Erythroblast (primary cell): ENCODE measurements around the gene CACNA1C.

ENCODE experiments used
- GATA1 ChIP-seq: IDR thresholded peaks from 2 replicates; pipeline ENCODE4 v1.6.1; 2011; ENCODE audit warnings: low read depth, mild to moderate bottlenecking, control low read depth, low read length, moderate library complexity
- POLR2A ChIP-seq: IDR thresholded peaks from 2 replicates; pipeline ENCODE4 v1.6.1; 2011; ENCODE audit warnings: mild to moderate bottlenecking, low read length

DNA sequence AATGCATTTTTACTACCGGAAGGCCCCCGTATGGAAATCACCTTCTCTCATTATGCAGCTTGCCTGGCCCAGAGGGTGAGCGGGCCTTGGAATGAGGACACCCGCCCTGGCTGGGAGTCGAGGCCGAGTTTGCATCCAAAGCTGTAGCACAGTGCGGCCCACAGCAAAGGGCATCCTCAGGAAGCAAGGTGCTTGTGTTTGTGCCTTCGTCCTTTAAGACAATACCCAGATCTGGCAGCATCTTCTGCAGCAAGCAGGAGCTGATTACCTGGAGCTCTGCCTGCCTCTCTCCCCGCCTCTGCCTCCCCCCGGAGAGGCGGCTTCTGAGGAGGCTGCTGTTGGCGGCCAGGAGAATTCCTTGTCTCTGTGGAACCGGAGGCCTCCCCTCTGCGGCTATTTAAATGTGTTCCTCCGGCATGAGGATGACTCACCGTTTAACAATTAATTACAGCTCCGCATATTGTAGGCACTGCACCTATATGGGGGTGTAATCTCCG, 145.3 kb downstream of the CACNA1C start:
- TF ChIP-seq POLR2A (no peak), GATA1 (no peak)
